NT2/D1 (cell line): Measurements from ENCODE around the gene LMOD3.

Source experiments
- SUZ12 ChIP-seq: IDR thresholded peaks from 2 replicates; pipeline ENCODE4 v1.6.1; 2011; ENCODE audit not compliant: insufficient read length, insufficient read depth; ENCODE audit errors: extremely low read depth
- YY1 ChIP-seq: IDR thresholded peaks from 2 replicates; pipeline ENCODE4 v1.6.1; 2011; ENCODE audit not compliant: insufficient read length, insufficient read depth
- ZNF274 ChIP-seq: IDR thresholded peaks from 2 replicates; pipeline ENCODE4 v1.6.1; 2011; ENCODE audit warnings: mild to moderate bottlenecking, low read depth, low read length

GRCh38 chr3:69126999-69127398, 4.6 kb upstream of the LMOD3 start:
- TF ChIP-seq YY1 = no peak
- no peak for TF ChIP-seq ZNF274
- TF ChIP-seq SUZ12 = no peak
